SK-N-SH treated with all-trans-retinoic acid at 6 μM for 48 hours (cell line): ENCODE results near the gene GCSH.

Source experiments
- ATAC-seq: fragments of 200-7000 bp; cut with Tn5 transposase; 3 replicates; pipeline ENCODE4 v1.9.1; 2020; ENCODE audit warnings: mild to moderate bottlenecking, moderate library complexity
- ARNTL ChIP-seq: fragments of 450-650 bp; formaldehyde crosslinking; IDR thresholded peaks from 2 replicates; pipeline ENCODE4 v1.5.0; 2020; ENCODE audit warnings: low read depth, mild to moderate bottlenecking, moderate library complexity, borderline replicate concordance
- BACH2 ChIP-seq: fragments of 250-450 bp; sonication (Bioruptor Pico); IDR thresholded peaks from 2 replicates; pipeline ENCODE4 v1.9.0; 2021; ENCODE audit warnings: mild to moderate bottlenecking, borderline replicate concordance
- CREB5 ChIP-seq: fragments of 250-450 bp; sonication (Bioruptor Pico); IDR thresholded peaks from 2 replicates; pipeline ENCODE4 v1.5.1; 2020; ENCODE audit warnings: low read depth, mild to moderate bottlenecking, moderate library complexity
- CSDC2 ChIP-seq: fragments of 250-450 bp; sonication (Bioruptor Pico); IDR thresholded peaks from 2 replicates; pipeline ENCODE4 v1.5.0; 2020; ENCODE audit warnings: mild to moderate bottlenecking, moderate library complexity
- ESRRG ChIP-seq: fragments of 250-450 bp; sonication (Bioruptor Pico); IDR thresholded peaks from 2 replicates; pipeline ENCODE4 v1.6.1; 2021; ENCODE audit warnings: mild to moderate bottlenecking
- GLIS3 ChIP-seq: fragments of 250-450 bp; sonication (Bioruptor Pico); IDR thresholded peaks from 2 replicates; pipeline ENCODE4 v1.5.0; 2020; ENCODE audit warnings: mild to moderate bottlenecking, moderate library complexity
- ISL1 ChIP-seq: fragments of 250-450 bp; sonication (Bioruptor Pico); IDR thresholded peaks from 2 replicates; pipeline ENCODE4 v2.1.2; 2022; ENCODE audit warnings: mild to moderate bottlenecking, moderate library complexity
- OSR1 ChIP-seq: fragments of 250-450 bp; sonication (Bioruptor Pico); IDR thresholded peaks from 2 replicates; pipeline ENCODE4 v1.8.0; 2022; ENCODE audit warnings: moderate library complexity, mild to moderate bottlenecking, inconsistent platforms
- PATZ1 ChIP-seq: fragments of 250-450 bp; sonication (Bioruptor Pico); IDR thresholded peaks from 2 replicates; pipeline ENCODE4 v1.8.0; 2020; ENCODE audit warnings: mild to moderate bottlenecking, moderate library complexity, borderline replicate concordance
- POU6F1 ChIP-seq: fragments of 250-450 bp; sonication (Bioruptor Pico); IDR thresholded peaks from 2 replicates; pipeline ENCODE4 v1.8.0; 2021; ENCODE audit warnings: low read depth, mild to moderate bottlenecking, moderate library complexity, borderline replicate concordance
- PPARA ChIP-seq: fragments of 250-450 bp; sonication (Bioruptor Pico); IDR thresholded peaks from 2 replicates; pipeline ENCODE4 v1.5.0; 2020; ENCODE audit warnings: mild to moderate bottlenecking, borderline replicate concordance
- RARB ChIP-seq: fragments of 250-450 bp; sonication (Bioruptor Pico); IDR thresholded peaks from 2 replicates; pipeline ENCODE4 v1.8.0; 2021; ENCODE audit warnings: mild to moderate bottlenecking, moderate library complexity
- SNAI2 ChIP-seq: fragments of 250-450 bp; sonication (Bioruptor Pico); IDR thresholded peaks from 2 replicates; pipeline ENCODE4 v1.5.0; 2020; ENCODE audit warnings: mild to moderate bottlenecking, moderate library complexity
- TCF4 ChIP-seq: fragments of 250-450 bp; sonication (Bioruptor Pico); IDR thresholded peaks from 2 replicates; pipeline ENCODE4 v1.8.0; 2021; ENCODE audit warnings: mild to moderate bottlenecking, moderate library complexity, borderline replicate concordance
- TOX ChIP-seq: fragments of 250-450 bp; sonication (Bioruptor Pico); IDR thresholded peaks from 2 replicates; pipeline ENCODE4 v1.8.0; 2021; ENCODE audit warnings: mild to moderate bottlenecking, moderate library complexity, borderline replicate concordance
- TSHZ2 ChIP-seq: fragments of 250-450 bp; sonication (Bioruptor Pico); IDR thresholded peaks from 2 replicates; pipeline ENCODE4 v1.5.0; 2020; ENCODE audit warnings: mild to moderate bottlenecking, moderate library complexity
- ZC3H10 ChIP-seq: fragments of 250-450 bp; sonication (Bioruptor Pico); IDR thresholded peaks from 2 replicates; pipeline ENCODE4 v1.5.1; 2021; ENCODE audit warnings: mild to moderate bottlenecking, moderate library complexity
- ZFP3 ChIP-seq: fragments of 250-450 bp; sonication (Bioruptor Pico); IDR thresholded peaks from 2 replicates; pipeline ENCODE4 v1.5.0; 2020; ENCODE audit warnings: mild to moderate bottlenecking, moderate library complexity
- ZFP30 ChIP-seq: fragments of 450-650 bp; formaldehyde crosslinking; IDR thresholded peaks from 2 replicates; pipeline ENCODE4 v1.5.0; 2022; ENCODE audit warnings: mild to moderate bottlenecking, moderate library complexity
- ZNF565 ChIP-seq: fragments of 450-650 bp; formaldehyde crosslinking; conservative IDR thresholded peaks from 2 replicates; pipeline ENCODE4 v1.5.0; 2020; ENCODE audit warnings: low read depth, mild to moderate bottlenecking, moderate library complexity
- ZNF70 ChIP-seq: fragments of 450-650 bp; formaldehyde crosslinking; IDR thresholded peaks from 2 replicates; pipeline ENCODE4 v1.5.0; 2020; ENCODE audit warnings: mild to moderate bottlenecking, moderate library complexity
- ZNF8 ChIP-seq: fragments of 450-650 bp; formaldehyde crosslinking; IDR thresholded peaks from 2 replicates; pipeline ENCODE4 v1.5.0; 2020; ENCODE audit warnings: mild to moderate bottlenecking, moderate library complexity

The GCSH gene

GRCh38 chr16:81121474-81121990, 25.3 kb upstream of the GCSH start:
- ATAC-seq = no peak
- TF ChIP-seq POU6F1 (CRISPR knock-in tag) (no peak), TSHZ2 (CRISPR knock-in tag) (no peak), ZNF565 (CRISPR knock-in tag) (no peak), GLIS3 (CRISPR knock-in tag) (no peak), ZFP3 (CRISPR knock-in tag) (no peak), SNAI2 (no peak), TCF4 (CRISPR knock-in tag) (no peak), PATZ1 (CRISPR knock-in tag) (no peak), PPARA (CRISPR knock-in tag) (no peak), OSR1 (CRISPR knock-in tag) (no peak), ESRRG (CRISPR knock-in tag) (no peak)

- TF ChIP-seq ARNTL (CRISPR knock-in tag) (no peak), ESRRG (CRISPR knock-in tag) (no peak), ZC3H10 (CRISPR knock-in tag) (no peak), ZNF70 (CRISPR knock-in tag) (no peak), TOX (CRISPR knock-in tag) (no peak), TCF4 (CRISPR knock-in tag) (no peak), CSDC2 (no peak), PPARA (CRISPR knock-in tag) (no peak), ISL1 (no peak), CREB5 (CRISPR knock-in tag) (no peak), SNAI2 (no peak), ZNF565 (CRISPR knock-in tag) (no peak), ZFP3 (CRISPR knock-in tag) (no peak), OSR1 (CRISPR knock-in tag) (no peak), RARB (CRISPR knock-in tag) (no peak), ZFP30 (CRISPR knock-in tag) (no peak), PATZ1 (CRISPR knock-in tag) (no peak), ZNF8 (no peak)
- ATAC-seq = no peak
Observed at GRCh38 chr16:81117436-81117835, 21.2 kb upstream of the GCSH start.

- no peak for ATAC-seq
- TF ChIP-seq ZNF8 (no peak), ESRRG (CRISPR knock-in tag) (no peak), RARB (CRISPR knock-in tag) (no peak), CSDC2 (no peak), ZNF70 (CRISPR knock-in tag) (no peak), TCF4 (CRISPR knock-in tag) (no peak), SNAI2 (no peak), OSR1 (CRISPR knock-in tag) (no peak), PPARA (CRISPR knock-in tag) (no peak), POU6F1 (CRISPR knock-in tag) (no peak), BACH2 (CRISPR knock-in tag) (no peak)
- TF ChIP-seq, all 23 proteins: peak for 0
Observed at GRCh38 chr16:81116285-81116684, 20.1 kb upstream of the GCSH start.
